ENCODE measurements around the gene WDR77. TPM values are rescaled to one million over a fixed set of nuclear protein-coding genes. Genes with fewer than 3 reads are reported as not detected.

WDR77 gene
- total RNA-seq, 1 donor from 2014 or later = 49.1 TPM

GRCh38 chr1:111453706-111454105 lies 4.7 kb upstream of the WDR77 start:
- FAIRE-seq (no peak), DNase-seq (ENCODE audit: low read depth) (no peak)
- no peaks in the 10 kb centered on the region for H3K36me3 Mint-ChIP-seq (ENCODE audit: low read depth, unreplicated experiment)
- Histone ChIP-seq H3K9me3 (ENCODE audit: insufficient read depth, low read depth, low read length) (no peaks in the 10 kb centered on the region), H3K27me3 (ENCODE audit: insufficient read depth, low read length) (no peaks in the 10 kb centered on the region), H2AFZ (ENCODE audit: low read depth, low read length) (no peak overlapping the region), H3K27ac (ENCODE audit: low read depth, low read length) (no peak overlapping the region), H3K4me1 (ENCODE audit: insufficient read depth, low read length) (peaks cover 7% of the 10 kb centered on the region), H3K79me2 (ENCODE audit: insufficient read depth, low read length) (peaks cover 65% of the 10 kb centered on the region), H3K36me3 (ENCODE audit: insufficient read depth, low read length) (peaks cover 34% of the 10 kb centered on the region), H3K4me3 (ENCODE audit: insufficient read depth, low read depth, low read length) (no peak overlapping the region), H3K9ac (ENCODE audit: low read length) (no peak overlapping the region), H4K20me1 (ENCODE audit: insufficient read depth, low read length) (peaks cover 31% of the 10 kb centered on the region), H3K4me2 (ENCODE audit: low read length) (no peak overlapping the region)
- H3K4me3 Mint-ChIP-seq (ENCODE audit: unreplicated experiment) = no peak overlapping the region
- H3K27me3 Mint-ChIP-seq (ENCODE audit: low read depth, unreplicated experiment) = no peaks in the 10 kb centered on the region
- H3K4me1 Mint-ChIP-seq (ENCODE audit: low read depth, unreplicated experiment) = peaks cover 11% of the 10 kb centered on the region
- no peak overlapping the region for H3K27ac Mint-ChIP-seq (ENCODE audit: unreplicated experiment)
- peaks cover 2% of the 10 kb centered on the region for H3K9me3 Mint-ChIP-seq (ENCODE audit: unreplicated experiment)
- TF ChIP-seq EZH2 (IDR thresholded peaks at IDR 0.05; ENCODE audit: insufficient read depth, low read length) (no peak), CTCF (IDR thresholded peaks at IDR 0.05; ENCODE audit: insufficient read depth, low read depth, low read length) (no peak)

GRCh38 chr1:111452581-111452980 lies 3.5 kb upstream of the WDR77 start:
- Histone ChIP-seq H3K27me3 (ENCODE audit: insufficient read depth, low read length) (no peaks in the 10 kb centered on the region), H3K27ac (ENCODE audit: low read depth, low read length) (no peak overlapping the region), H3K4me3 (ENCODE audit: insufficient read depth, low read depth, low read length) (no peak overlapping the region), H3K9ac (ENCODE audit: low read length) (no peak overlapping the region), H3K4me1 (ENCODE audit: insufficient read depth, low read length) (peaks cover 13% of the 10 kb centered on the region), H3K9me3 (ENCODE audit: insufficient read depth, low read depth, low read length) (no peaks in the 10 kb centered on the region), H3K4me2 (ENCODE audit: low read length) (no peak overlapping the region), H4K20me1 (ENCODE audit: insufficient read depth, low read length) (peaks cover 33% of the 10 kb centered on the region), H2AFZ (ENCODE audit: low read depth, low read length) (no peak overlapping the region), H3K36me3 (ENCODE audit: insufficient read depth, low read length) (peaks cover 24% of the 10 kb centered on the region), H3K79me2 (ENCODE audit: insufficient read depth, low read length) (peaks cover 76% of the 10 kb centered on the region)
- Mint-ChIP-seq H3K4me1 (ENCODE audit: low read depth, unreplicated experiment) (peaks cover 14% of the 10 kb centered on the region), H3K36me3 (ENCODE audit: low read depth, unreplicated experiment) (no peaks in the 10 kb centered on the region), H3K9me3 (ENCODE audit: unreplicated experiment) (peaks cover 2% of the 10 kb centered on the region), H3K4me3 (ENCODE audit: unreplicated experiment) (no peak overlapping the region), H3K27me3 (ENCODE audit: low read depth, unreplicated experiment) (no peaks in the 10 kb centered on the region), H3K27ac (ENCODE audit: unreplicated experiment) (no peak overlapping the region)
- TF ChIP-seq EZH2 (IDR thresholded peaks at IDR 0.05; ENCODE audit: insufficient read depth, low read length) = no peak
- TF ChIP-seq CTCF (IDR thresholded peaks at IDR 0.05; ENCODE audit: insufficient read depth, low read depth, low read length) = no peak
- DNase-seq (ENCODE audit: low read depth) = no peak
- no peak for FAIRE-seq

GRCh38 chr1:111450185-111450584 lies 1.1 kb upstream of the WDR77 start:
- DNase-seq (ENCODE audit: low read depth) = no peak
- H3K9me3 Mint-ChIP-seq (ENCODE audit: unreplicated experiment) = peaks cover 2% of the 10 kb centered on the region
- H3K27me3 Mint-ChIP-seq (ENCODE audit: low read depth, unreplicated experiment) = no peaks in the 10 kb centered on the region
- H3K36me3 Mint-ChIP-seq (ENCODE audit: low read depth, unreplicated experiment) = no peaks in the 10 kb centered on the region
- H3K27ac Mint-ChIP-seq (ENCODE audit: unreplicated experiment) = peak overlapping the region; percentile 99
- FAIRE-seq = no peak
- H3K4me1 Mint-ChIP-seq (ENCODE audit: low read depth, unreplicated experiment) = peaks cover 22% of the 10 kb centered on the region
- no peak overlapping the region for H2AFZ ChIP-seq (ENCODE audit: low read depth, low read length)
- no peak for TF ChIP-seq EZH2 (IDR thresholded peaks at IDR 0.05; ENCODE audit: insufficient read depth, low read length)
- no peak for TF ChIP-seq CTCF (IDR thresholded peaks at IDR 0.05; ENCODE audit: insufficient read depth, low read depth, low read length)
- H3K4me3 ChIP-seq (ENCODE audit: insufficient read depth, low read depth, low read length) = peak overlapping the region; percentile 94
- H3K79me2 ChIP-seq (ENCODE audit: insufficient read depth, low read length) = peaks cover 96% of the 10 kb centered on the region
- peaks cover 48% of the 10 kb centered on the region for H4K20me1 ChIP-seq (ENCODE audit: insufficient read depth, low read length)
- peak overlapping the region; percentile 88 for H3K4me2 ChIP-seq (ENCODE audit: low read length)
- peaks cover 31% of the 10 kb centered on the region for H3K36me3 ChIP-seq (ENCODE audit: insufficient read depth, low read length)
- H3K27me3 ChIP-seq (ENCODE audit: insufficient read depth, low read length) = no peaks in the 10 kb centered on the region
- H3K27ac ChIP-seq (ENCODE audit: low read depth, low read length) = peak overlapping the region; percentile 96
- peaks cover 13% of the 10 kb centered on the region for H3K4me1 ChIP-seq (ENCODE audit: insufficient read depth, low read length)
- H3K4me3 Mint-ChIP-seq (ENCODE audit: unreplicated experiment) = peak overlapping the region; percentile 100
- H3K9ac ChIP-seq (ENCODE audit: low read length) = peak overlapping the region; percentile 99
- no peaks in the 10 kb centered on the region for H3K9me3 ChIP-seq (ENCODE audit: insufficient read depth, low read depth, low read length)

Data from astrocyte (in vitro differentiated cells and primary cell).